ENCODE results near the gene RCAN2. TPM values are rescaled to one million over a fixed set of nuclear protein-coding genes. Genes with fewer than 3 reads are reported as not detected.

Gene RCAN2
- total RNA-seq, 1 donor from 2014 or later: 11.7 TPM

DNA sequence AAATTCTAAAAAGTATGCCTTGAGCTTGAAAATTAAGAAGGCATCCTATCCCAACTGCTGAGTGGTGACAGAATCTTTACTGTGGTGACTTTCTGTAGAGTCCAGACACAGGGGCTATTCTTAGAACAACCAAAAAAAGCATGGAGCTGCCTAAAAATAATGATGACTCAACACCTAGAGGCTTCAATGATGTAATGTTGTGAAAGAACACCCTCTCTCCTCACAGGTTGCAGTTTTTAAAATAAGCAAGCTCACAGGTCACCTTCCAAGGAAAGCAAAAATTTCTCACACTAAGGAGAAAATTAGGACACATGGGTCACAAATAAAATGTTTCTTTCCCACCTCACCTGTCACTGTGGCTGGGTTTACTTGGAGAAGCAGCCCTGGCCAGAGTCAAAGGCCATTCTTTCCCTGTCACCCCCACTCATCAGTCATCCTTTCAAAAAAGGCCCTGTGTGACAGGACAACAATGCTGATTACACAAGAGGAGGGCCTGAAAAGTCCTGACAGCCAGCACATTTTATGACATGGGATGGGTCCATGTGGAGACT lies 53.5 kb downstream of the RCAN2 start:
- no peaks in the 10 kb centered on the region for H3K36me3 ChIP-seq
- H3K9me3 ChIP-seq: no peaks in the 10 kb centered on the region
- TF ChIP-seq, protein P1, sequence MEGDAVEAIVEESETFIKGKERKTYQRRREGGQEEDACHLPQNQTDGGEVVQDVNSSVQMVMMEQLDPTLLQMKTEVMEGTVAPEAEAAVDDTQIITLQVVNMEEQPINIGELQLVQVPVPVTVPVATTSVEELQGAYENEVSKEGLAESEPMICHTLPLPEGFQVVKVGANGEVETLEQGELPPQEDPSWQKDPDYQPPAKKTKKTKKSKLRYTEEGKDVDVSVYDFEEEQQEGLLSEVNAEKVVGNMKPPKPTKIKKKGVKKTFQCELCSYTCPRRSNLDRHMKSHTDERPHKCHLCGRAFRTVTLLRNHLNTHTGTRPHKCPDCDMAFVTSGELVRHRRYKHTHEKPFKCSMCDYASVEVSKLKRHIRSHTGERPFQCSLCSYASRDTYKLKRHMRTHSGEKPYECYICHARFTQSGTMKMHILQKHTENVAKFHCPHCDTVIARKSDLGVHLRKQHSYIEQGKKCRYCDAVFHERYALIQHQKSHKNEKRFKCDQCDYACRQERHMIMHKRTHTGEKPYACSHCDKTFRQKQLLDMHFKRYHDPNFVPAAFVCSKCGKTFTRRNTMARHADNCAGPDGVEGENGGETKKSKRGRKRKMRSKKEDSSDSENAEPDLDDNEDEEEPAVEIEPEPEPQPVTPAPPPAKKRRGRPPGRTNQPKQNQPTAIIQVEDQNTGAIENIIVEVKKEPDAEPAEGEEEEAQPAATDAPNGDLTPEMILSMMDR (IDR thresholded peaks at IDR 0.05): no peak
- no peak overlapping the region for H3K27ac ChIP-seq
- no peaks in the 10 kb centered on the region for H3K27me3 ChIP-seq
- no peak overlapping the region for H3K4me3 ChIP-seq
- H3K4me1 ChIP-seq: no peaks in the 10 kb centered on the region
- DNase-seq (no peak), ATAC-seq (no peak)
- intact Hi-C loops (cut with DNase I): no loop called here

DNA sequence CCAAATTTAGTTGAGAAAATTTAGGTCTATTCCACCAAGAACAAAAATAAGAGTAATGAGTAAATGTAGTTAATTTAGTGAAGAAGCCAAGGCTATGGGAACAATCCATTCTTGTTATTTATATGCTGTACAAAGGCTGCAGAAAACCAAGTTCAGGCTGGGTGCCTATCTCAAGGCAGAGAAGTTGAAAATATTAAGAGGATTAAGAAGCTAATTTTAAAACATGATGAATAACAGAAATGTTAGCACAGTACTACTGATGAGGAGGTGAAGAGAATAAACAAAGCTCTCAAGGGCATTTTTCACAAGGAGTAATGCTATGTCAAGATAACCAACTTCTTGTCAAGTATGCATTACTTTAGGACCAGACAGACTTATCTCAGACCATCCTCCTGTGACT lies 68.6 kb downstream of the RCAN2 start:
- TF ChIP-seq, protein P1 (IDR thresholded peaks at IDR 0.05): no peak
- H3K27ac ChIP-seq: no peak overlapping the region
- H3K4me3 ChIP-seq: no peak overlapping the region
- ATAC-seq (no peak), DNase-seq (no peak)
- H3K36me3 ChIP-seq: no peaks in the 10 kb centered on the region
- no peaks in the 10 kb centered on the region for H3K9me3 ChIP-seq
- peaks cover 5% of the 10 kb centered on the region for H3K4me1 ChIP-seq
- no peaks in the 10 kb centered on the region for H3K27me3 ChIP-seq
- intact Hi-C loops (cut with DNase I): no loop called here

DNA sequence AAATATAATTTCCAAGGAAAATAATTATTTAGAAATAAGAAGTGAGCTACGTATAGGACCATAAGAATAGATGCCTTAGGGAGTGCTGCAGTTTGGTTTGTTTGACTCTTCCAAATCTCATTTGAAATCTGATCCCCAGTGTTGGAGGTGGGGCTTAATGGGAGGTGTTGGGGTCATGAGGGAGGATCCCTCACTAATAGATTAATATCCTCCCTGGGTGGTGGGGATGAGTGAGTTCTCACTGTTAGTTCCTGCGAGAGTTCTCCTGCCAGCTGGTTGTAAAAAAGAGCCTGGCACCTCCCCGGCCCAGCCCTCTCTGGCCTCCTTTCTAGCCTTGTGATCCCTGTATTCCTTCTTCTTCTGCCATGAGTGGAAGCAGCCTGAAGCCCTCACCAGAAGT lies 69.3 kb downstream of the RCAN2 start:
- ATAC-seq: no peak
- intact Hi-C loops (cut with DNase I): no loop called here

DNA sequence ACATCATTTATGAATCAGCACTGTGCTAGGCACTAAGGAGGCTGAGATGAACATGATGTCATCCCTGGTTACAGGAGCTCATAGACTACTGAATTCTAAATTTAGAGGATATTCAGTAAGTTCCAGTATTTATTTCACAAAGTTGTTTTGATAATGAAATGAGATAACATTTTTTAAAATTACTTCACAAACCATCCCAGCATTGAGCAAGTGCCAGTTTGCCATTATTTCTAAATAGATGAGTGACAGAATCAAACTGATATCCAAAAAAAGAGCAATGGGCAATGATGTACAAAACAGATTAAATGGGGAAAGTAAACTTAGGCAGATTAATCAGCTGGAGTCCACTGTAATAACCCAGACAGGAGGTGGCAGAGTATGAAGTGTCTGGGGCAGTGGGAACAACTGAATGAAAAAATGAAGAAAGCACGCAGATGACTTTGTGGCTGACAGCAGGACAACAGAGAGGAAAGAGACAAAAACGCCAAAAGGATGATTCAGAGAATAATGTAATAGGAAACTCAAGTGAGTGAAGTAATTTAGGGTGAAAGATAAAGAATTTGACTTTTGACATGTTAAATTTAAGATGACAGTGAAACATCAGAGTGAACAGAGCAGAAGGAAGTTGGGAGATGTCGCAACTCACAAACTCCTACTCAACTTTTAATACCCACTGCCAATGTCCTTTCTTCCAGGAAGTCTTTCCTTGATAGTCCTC lies 70.2 kb downstream of the RCAN2 start:
- H3K36me3 ChIP-seq: no peaks in the 10 kb centered on the region
- ATAC-seq (peak; percentile 62), DNase-seq (no peak)
- H3K27me3 ChIP-seq: no peaks in the 10 kb centered on the region
- intact Hi-C loops (cut with DNase I): no loop called here
- TF ChIP-seq, protein P1 (IDR thresholded peaks at IDR 0.05): no peak
- no peaks in the 10 kb centered on the region for H3K9me3 ChIP-seq
- H3K4me3 ChIP-seq: no peak overlapping the region
- peaks cover 5% of the 10 kb centered on the region for H3K4me1 ChIP-seq
- H3K27ac ChIP-seq: no peak overlapping the region

More for the DNA sequence above, 69.3 kb downstream of the RCAN2 start:
- H3K36me3 ChIP-seq: no peaks in the 10 kb centered on the region
- H3K27ac ChIP-seq: no peak overlapping the region
- TF ChIP-seq, protein P1 (IDR thresholded peaks at IDR 0.05): no peak
- no peak for DNase-seq
- no peaks in the 10 kb centered on the region for H3K27me3 ChIP-seq
- no peaks in the 10 kb centered on the region for H3K9me3 ChIP-seq
- H3K4me1 ChIP-seq: peaks cover 5% of the 10 kb centered on the region
- H3K4me3 ChIP-seq: no peak overlapping the region

DNA sequence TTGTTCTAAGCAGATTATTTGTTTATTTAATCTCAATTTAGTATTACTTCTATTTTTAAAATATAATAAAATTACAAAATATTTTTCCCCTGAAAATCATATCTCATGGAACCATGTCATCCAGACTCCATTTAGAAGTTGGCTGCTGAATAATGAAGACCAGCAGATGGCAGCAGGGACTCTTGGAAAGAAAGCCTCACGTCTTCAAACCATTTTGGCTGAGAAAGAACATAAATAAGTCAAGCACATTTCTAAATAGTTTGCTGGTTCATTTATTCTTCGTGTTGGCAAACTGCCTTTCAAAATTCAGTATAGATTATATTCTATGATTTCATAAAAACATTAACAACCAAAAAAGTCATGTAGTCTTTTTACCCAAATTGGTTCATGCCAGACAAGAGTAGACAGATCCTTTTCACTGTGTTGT lies 71.7 kb downstream of the RCAN2 start:
- Histone ChIP-seq H3K4me3 (no peak overlapping the region), H3K27me3 (no peaks in the 10 kb centered on the region), H3K36me3 (no peaks in the 10 kb centered on the region), H3K27ac (no peak overlapping the region), H3K4me1 (peaks cover 5% of the 10 kb centered on the region), H3K9me3 (no peaks in the 10 kb centered on the region)
- peak; percentile 78 for ATAC-seq
- intact Hi-C loops (cut with DNase I): no loop called here
- no peak for DNase-seq
- TF ChIP-seq, protein P1 (IDR thresholded peaks at IDR 0.05): peak; percentile 78

Measured in upper lobe of right lung (tissue), 1 donor.